Esophagus muscularis mucosa (tissue), 4 donors: ENCODE measurements around the gene TACC2. TPM values are rescaled to one million over a fixed set of nuclear protein-coding genes. Genes with fewer than 3 reads are reported as not detected.

ENCODE experiments used
- DNase-seq: peaks from one replicate; pipeline ENCODE4 v3.0.0-alpha.2; 2017; ENCODE audit errors: extremely low spot score
- H3K27ac ChIP-seq, 4 donors: fragments of 200-600 bp; sonication (generic); replicated peaks in 1 of 4; 1 replicate in 3 of 4; 2 replicates in 1 of 4; pipeline ENCODE4 v1.5.1; 2016 to 2019; ENCODE audit warnings: mild to moderate bottlenecking in 1 of 4
- H3K27me3 ChIP-seq, 4 donors: fragments of 200-600 bp; sonication (generic); one replicate each; pipeline versions ENCODE4 v1.5.1 to v1.6.0; 2016 to 2019
- H3K36me3 ChIP-seq, 4 donors: fragments of 200-600 bp; sonication (generic); one replicate each; pipeline ENCODE4 v1.5.1; 2016 to 2019
- H3K4me1 ChIP-seq, 4 donors: fragments of 200-600 bp; sonication (generic); one replicate each; pipeline ENCODE4 v1.5.1; 2016 to 2019
- H3K4me3 ChIP-seq, 4 donors: fragments of 200-600 bp; sonication (generic); 1 replicate in 2 of 4; 2 replicates in 2 of 4; pipeline ENCODE4 v1.5.1; 2016 to 2019; ENCODE audit warnings: mild to moderate bottlenecking in 4 of 4, moderate library complexity in 1 of 4
- H3K9me3 ChIP-seq, 4 donors: fragments of 200-600 bp; sonication (generic); 1 replicate in 3 of 4; 2 replicates in 1 of 4; pipeline ENCODE4 v1.5.1; 2016 to 2019
- EP300 ChIP-seq: sonication (generic); formaldehyde crosslinking; IDR thresholded peaks from one replicate; pipeline ENCODE4 v1.6.1; 2017; ENCODE audit warnings: antibody characterized with exemption
- POLR2A ChIP-seq: fragments of 450-650 bp; IDR thresholded peaks from one replicate; pipeline ENCODE4 v1.6.1; 2017; ENCODE audit warnings: antibody characterized with exemption, moderate library complexity, mild to moderate bottlenecking, low read depth
- POLR2AphosphoS5 ChIP-seq, 2 donors: sonication (generic); formaldehyde crosslinking; IDR thresholded peaks; one replicate each; pipeline ENCODE4 v1.6.1; 2017; ENCODE audit warnings: antibody characterized with exemption in 2 of 2
- WGBS: methylation state at CpG from one replicate; pipeline ENCODE4 v1.1.5; 2018; 5-methylcytosine and 5-hydroxymethylcytosine counted together
- intact Hi-C: fragments of 100-400 bp; cut with DNase I; formaldehyde crosslinking; loops from one replicate; pipeline ENCODE4 v1.15.1; 2023
- total RNA-seq, 4 donors: library from RNA; depleted of rRNA; stranded (reverse); fragments of >200 nt; gene quantifications; one replicate each; pipeline versions ENCODE4 v1.1.0 to v1.2.1, GENCODE V29; 2016
- TF ChIP-seq, protein P1 (sequence below), 3 experiments: fragments of 200-600 bp in 2 of 3; fragments of 450-650 bp in 1 of 3; sonication (generic) in 2 of 3; IDR thresholded peaks; one replicate each; pipeline ENCODE4 v1.5.1; 2017 to 2019; ENCODE audit warnings: antibody characterized with exemption in 3 of 3, mild to moderate bottlenecking in 2 of 3, moderate library complexity in 1 of 3

Gene TACC2
- total RNA-seq, 4 donors from 2014 or later: 53.7 to 99.4 (median 75.6) TPM

DNA sequence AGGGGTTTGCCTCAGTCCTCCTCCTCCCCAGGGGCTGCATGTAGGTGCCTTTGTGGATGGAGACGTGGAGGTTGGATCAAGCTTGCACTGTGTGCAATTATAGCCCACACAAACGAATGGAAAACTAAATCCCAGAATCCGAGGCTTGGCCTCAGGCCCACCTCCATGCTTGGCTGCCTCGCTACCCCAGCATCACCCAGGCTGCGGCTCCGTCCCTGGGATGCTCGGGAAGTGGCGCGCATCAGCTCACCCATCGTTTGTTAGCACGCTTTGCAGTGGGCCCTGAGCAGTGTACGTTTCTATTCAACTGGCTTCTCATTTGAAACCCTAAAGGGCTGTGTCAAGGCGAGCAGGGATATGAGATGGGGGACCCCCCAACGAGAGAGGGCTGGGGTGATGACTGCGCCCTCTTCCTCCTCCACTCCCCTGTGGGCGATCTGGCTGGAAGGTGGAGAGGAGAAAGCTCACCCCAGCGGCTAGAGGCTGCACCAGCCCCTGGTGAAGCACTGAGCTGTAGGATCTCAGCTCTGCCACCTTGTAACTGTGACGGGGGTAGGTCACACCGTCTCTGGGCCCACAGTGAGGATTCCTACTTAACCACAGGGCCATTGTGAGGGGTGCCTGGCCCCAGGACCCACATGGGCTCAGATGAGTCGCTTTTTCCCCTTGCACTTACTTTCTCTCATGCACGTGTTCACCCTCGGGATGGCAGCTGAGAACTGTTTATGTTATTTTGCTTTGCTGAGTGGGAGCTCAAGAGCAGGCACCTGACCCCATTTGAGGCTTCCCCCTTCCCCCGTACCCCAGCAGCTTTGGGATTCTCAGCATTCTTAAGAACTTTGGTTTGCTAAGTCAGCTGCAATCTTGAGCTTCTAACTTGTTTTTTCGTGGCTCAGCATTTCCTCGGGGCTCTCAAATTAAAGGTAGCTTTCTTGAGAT is 269.4 kb downstream of the TACC2 start:
- intact Hi-C loops: loop anchor here (5.0 to 10.0 kb wide), 2 partner anchors 111 to 284 kb away; partner anchors contain the start of gene NSMCE4A
- Histone ChIP-seq H3K27ac (peak overlapping the region; percentile 22 to 66 (median 56)), H3K27me3 (no peaks in the 10 kb centered on the region), H3K4me3 (no peak overlapping the region), H3K9me3 (peaks cover 0 to 4% (median 0%) of the 10 kb centered on the region in 4 donors), H3K36me3 (peaks cover 0 to 51% (median 28%) of the 10 kb centered on the region in 4 donors), H3K4me1 (peaks cover 4 to 17% (median 13%) of the 10 kb centered on the region in 4 donors)
- TF ChIP-seq POLR2AphosphoS5 (IDR thresholded peaks at IDR 0.05) (no peak), POLR2A (no peak), EP300 (no peak)
- TF ChIP-seq, protein P1, sequence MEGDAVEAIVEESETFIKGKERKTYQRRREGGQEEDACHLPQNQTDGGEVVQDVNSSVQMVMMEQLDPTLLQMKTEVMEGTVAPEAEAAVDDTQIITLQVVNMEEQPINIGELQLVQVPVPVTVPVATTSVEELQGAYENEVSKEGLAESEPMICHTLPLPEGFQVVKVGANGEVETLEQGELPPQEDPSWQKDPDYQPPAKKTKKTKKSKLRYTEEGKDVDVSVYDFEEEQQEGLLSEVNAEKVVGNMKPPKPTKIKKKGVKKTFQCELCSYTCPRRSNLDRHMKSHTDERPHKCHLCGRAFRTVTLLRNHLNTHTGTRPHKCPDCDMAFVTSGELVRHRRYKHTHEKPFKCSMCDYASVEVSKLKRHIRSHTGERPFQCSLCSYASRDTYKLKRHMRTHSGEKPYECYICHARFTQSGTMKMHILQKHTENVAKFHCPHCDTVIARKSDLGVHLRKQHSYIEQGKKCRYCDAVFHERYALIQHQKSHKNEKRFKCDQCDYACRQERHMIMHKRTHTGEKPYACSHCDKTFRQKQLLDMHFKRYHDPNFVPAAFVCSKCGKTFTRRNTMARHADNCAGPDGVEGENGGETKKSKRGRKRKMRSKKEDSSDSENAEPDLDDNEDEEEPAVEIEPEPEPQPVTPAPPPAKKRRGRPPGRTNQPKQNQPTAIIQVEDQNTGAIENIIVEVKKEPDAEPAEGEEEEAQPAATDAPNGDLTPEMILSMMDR (IDR thresholded peaks at IDR 0.05): no peak
- no peak for DNase-seq
- WGBS: 37% methylated on average over 11 of the region's 25 CpGs

DNA sequence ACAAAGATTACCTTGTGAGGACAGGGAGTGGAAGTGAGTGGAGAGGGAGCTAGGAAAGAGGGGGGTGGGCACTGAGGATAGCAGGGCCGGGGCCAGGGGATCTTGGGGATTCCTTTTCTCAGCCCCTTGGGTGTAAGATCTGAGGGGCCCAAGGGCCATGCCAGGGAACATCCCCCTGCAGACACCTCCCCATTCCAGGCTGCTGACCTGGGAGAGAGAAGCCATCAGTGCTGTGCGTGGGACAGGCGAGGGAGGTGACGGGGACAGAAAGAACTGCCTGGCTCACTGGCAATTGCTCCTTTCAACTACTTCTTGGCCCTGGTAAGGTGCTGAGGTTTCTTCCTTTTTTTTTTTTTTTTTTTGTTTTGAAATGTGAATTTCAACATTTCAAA is 270.1 kb downstream of the TACC2 start:
- TF ChIP-seq, protein P1 (IDR thresholded peaks at IDR 0.05): no peak
- no peak for TF ChIP-seq POLR2A
- TF ChIP-seq POLR2AphosphoS5 (IDR thresholded peaks at IDR 0.05): no peak
- no peak for TF ChIP-seq EP300
- peak overlapping the region; percentile 19 to 66 (median 56) for H3K27ac ChIP-seq
- H3K36me3 ChIP-seq: peaks cover 0 to 45% (median 22%) of the 10 kb centered on the region in 4 donors
- WGBS: 80% methylated on average over 4 of the region's 4 CpGs
- H3K4me3 ChIP-seq: no peak overlapping the region
- peaks cover 0 to 4% (median 0%) of the 10 kb centered on the region in 4 donors for H3K9me3 ChIP-seq
- peaks cover 5 to 17% (median 16%) of the 10 kb centered on the region in 4 donors for H3K4me1 ChIP-seq
- DNase-seq: no peak
- no peaks in the 10 kb centered on the region for H3K27me3 ChIP-seq
- intact Hi-C loops: loop anchor here (5.0 to 10.0 kb wide), 2 partner anchors 112 to 284 kb away; partner anchors contain the start of gene NSMCE4A

DNA sequence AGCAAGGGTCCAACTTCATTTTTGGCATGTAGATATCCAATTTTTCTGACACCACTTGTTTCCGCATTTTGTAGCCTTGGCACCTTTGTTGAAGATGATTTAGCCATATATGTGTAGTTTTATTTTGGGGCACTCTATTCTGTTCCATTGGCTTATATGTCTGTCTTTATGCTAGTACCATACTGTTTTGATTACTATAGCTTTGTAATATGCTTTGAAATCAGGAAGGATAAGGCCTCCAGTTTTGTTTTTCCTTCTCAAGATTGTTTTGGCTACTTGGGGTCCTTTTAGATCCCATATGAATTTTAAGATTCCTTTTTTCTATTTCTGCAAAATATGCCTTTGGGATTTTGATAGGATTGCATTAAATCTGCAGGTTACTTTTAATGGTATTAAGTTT is 272.6 kb downstream of the TACC2 start:
- intact Hi-C loops: loop anchor here (10.0 kb wide), 1 partner anchor 207 kb away; no protein-coding TSS in a partner anchor

DNA sequence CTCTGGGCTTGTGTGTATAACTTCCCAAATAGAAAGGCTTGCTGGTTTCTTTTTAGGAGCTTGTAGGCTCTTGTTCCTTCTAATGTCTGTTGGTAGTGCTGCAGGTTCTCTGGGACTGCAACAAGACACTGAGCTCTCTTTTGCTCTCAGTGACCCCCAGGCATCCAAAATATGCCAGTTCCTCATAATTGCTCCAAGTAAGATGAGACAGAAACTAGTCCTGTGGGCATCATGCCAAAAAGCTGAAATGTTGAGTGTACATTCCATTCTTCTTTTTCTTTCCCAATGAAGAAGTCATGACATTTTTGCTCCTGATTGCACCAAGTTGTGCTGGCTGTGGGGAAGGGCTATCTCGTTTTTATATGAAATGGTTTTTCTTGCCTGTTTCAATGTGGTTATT is 275.0 kb downstream of the TACC2 start:
- Histone ChIP-seq H3K4me3 (no peak overlapping the region), H3K27me3 (no peaks in the 10 kb centered on the region), H3K27ac (peak overlapping the region in 1 of 4 donors; percentile 35), H3K9me3 (peaks cover 0 to 4% (median 0%) of the 10 kb centered on the region in 4 donors), H3K4me1 (peaks cover 17 to 19% (median 19%) of the 10 kb centered on the region in 4 donors), H3K36me3 (peaks cover 0 to 35% (median 5%) of the 10 kb centered on the region in 4 donors)
- intact Hi-C loops: loop anchor here (10.0 kb wide), 1 partner anchor 209 kb away; no protein-coding TSS in a partner anchor
- DNase-seq: no peak
- WGBS: 41% methylated on average over 1 of the region's 1 CpG
- TF ChIP-seq, protein P1 (IDR thresholded peaks at IDR 0.05): no peak
- TF ChIP-seq POLR2A (no peak), EP300 (no peak), POLR2AphosphoS5 (IDR thresholded peaks at IDR 0.05) (peak in 1 of 2 donors; percentile 39)

More for the DNA sequence above, 272.6 kb downstream of the TACC2 start:
- Histone ChIP-seq H3K4me1 (peaks cover 17 to 24% (median 21%) of the 10 kb centered on the region in 4 donors), H3K36me3 (peaks cover 0 to 36% (median 8%) of the 10 kb centered on the region in 4 donors), H3K4me3 (no peak overlapping the region), H3K27me3 (no peaks in the 10 kb centered on the region), H3K9me3 (peaks cover 0 to 4% (median 0%) of the 10 kb centered on the region in 4 donors), H3K27ac (no peak overlapping the region)
- no peak for DNase-seq
- WGBS: 65% methylated on average over 1 of the region's 1 CpG
- no peak for TF ChIP-seq POLR2A
- TF ChIP-seq EP300: no peak
- TF ChIP-seq POLR2AphosphoS5 (IDR thresholded peaks at IDR 0.05): no peak
- TF ChIP-seq, protein P1 (IDR thresholded peaks at IDR 0.05): no peak
